Measurements from ENCODE around the gene MC2R.

MC2R gene

DNA sequence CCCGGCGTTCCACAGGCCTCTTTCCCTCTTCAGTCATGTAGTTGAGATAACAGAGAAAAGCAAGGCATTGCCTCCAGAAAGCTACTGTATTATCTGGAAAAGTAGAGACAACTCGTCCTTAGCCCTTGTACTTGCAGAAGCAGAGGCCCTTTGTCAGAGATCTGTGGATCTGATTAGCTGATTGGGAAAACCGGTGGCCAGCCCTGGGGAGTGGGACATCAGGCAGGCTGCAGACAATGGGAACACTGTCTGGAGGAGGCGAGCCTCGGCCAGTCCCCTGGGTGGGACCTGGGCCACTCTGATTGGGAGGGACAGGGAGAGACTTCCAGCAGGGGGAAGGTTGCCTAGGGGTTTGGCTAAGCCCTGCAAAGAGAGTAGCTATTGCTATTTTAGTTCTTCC is 1.2 kb upstream of the MC2R start:
- Histone ChIP-seq H3K4me1 (ENCODE audit: control insufficient read depth, insufficient read depth, low read length) (peaks cover 4% of the 10 kb centered on the region), H3K36me3 (ENCODE audit: control insufficient read depth in 2 of 2, insufficient read depth in 2 of 2, low read length in 2 of 2) (no peaks in the 10 kb centered on the region), H3K9me3 (ENCODE audit: control insufficient read depth in 2 of 2, low read length in 2 of 2) (no peaks in the 10 kb centered on the region), H3K4me3 (ENCODE audit: low read length in 2 of 2) (no peak overlapping the region), H3K27me3 (ENCODE audit: control insufficient read depth in 1 of 2, insufficient read depth in 2 of 2, low read length in 2 of 2) (no peaks in the 10 kb centered on the region), H3K9ac (ENCODE audit: low read length in 2 of 2) (no peak overlapping the region), H3K27ac (ENCODE audit: low read length) (no peak overlapping the region)

DNA sequence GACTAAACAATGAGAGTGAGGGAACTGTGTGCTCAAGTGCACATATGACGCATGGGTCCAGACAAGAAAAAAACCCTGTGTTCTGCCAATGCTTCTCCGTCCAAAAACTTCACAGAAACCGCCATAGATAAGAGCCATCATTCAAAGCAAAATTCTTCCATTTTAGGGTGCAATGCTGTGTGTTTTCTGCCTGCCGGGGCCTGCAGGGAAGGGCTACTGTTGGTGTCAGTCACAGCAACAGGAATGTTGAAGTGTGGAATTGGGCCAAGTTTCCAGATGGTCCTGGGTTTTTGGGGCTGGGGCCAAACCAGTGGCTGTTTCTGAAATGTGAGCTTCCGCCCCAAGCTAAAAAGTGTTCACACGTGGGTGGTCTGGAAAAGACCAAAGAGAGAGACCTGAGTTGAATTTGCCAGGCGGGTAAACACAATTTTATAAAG is 677 bp upstream of the MC2R start:
- Histone ChIP-seq H3K27ac (ENCODE audit: low read length) (no peak overlapping the region), H3K36me3 (ENCODE audit: control insufficient read depth in 2 of 2, insufficient read depth in 2 of 2, low read length in 2 of 2) (no peaks in the 10 kb centered on the region), H3K9ac (ENCODE audit: low read length in 2 of 2) (no peak overlapping the region), H3K27me3 (ENCODE audit: control insufficient read depth in 1 of 2, insufficient read depth in 2 of 2, low read length in 2 of 2) (no peaks in the 10 kb centered on the region), H3K4me3 (ENCODE audit: low read length in 2 of 2) (no peak overlapping the region), H3K4me1 (ENCODE audit: control insufficient read depth, insufficient read depth, low read length) (peaks cover 4% of the 10 kb centered on the region), H3K9me3 (ENCODE audit: control insufficient read depth in 2 of 2, low read length in 2 of 2) (no peaks in the 10 kb centered on the region)

- no peak overlapping the region for H3K4me3 ChIP-seq (ENCODE audit: low read length in 2 of 2)
- no peak overlapping the region for H3K27ac ChIP-seq (ENCODE audit: low read length)
- no peaks in the 10 kb centered on the region for H3K27me3 ChIP-seq (ENCODE audit: control insufficient read depth in 1 of 2, insufficient read depth in 2 of 2, low read length in 2 of 2)
- H3K4me1 ChIP-seq (ENCODE audit: control insufficient read depth, insufficient read depth, low read length) = peaks cover 4% of the 10 kb centered on the region
- H3K9ac ChIP-seq (ENCODE audit: low read length in 2 of 2) = no peak overlapping the region
- H3K36me3 ChIP-seq (ENCODE audit: control insufficient read depth in 2 of 2, insufficient read depth in 2 of 2, low read length in 2 of 2) = no peaks in the 10 kb centered on the region
- no peaks in the 10 kb centered on the region for H3K9me3 ChIP-seq (ENCODE audit: control insufficient read depth in 2 of 2, low read length in 2 of 2)
Observed at GRCh38 chr18:13914756-13915155, 580 bp downstream of the MC2R start.

DNA sequence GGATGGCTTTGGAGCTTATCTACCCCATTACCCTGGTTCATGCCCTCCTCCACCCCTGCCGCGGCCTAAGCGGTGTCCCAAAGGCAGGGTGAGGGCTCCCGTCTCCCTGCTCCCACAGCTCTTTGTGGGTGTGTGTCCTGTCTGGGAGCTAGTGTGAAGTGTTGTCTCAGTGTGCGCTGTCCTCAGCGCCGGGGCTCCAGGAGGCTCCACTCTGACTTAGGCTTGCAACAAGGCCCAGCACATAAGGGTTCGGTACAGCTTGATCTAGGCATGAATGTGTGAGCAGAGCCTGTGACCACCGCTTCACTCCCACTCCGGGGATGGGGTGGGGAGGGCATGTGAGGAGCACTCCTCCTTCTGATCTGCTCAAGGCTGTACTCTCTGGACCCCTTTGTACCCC is 1.2 kb downstream of the MC2R start:
- H3K9ac ChIP-seq (ENCODE audit: low read length in 2 of 2) = no peak overlapping the region
- H3K27me3 ChIP-seq (ENCODE audit: control insufficient read depth in 1 of 2, insufficient read depth in 2 of 2, low read length in 2 of 2) = no peaks in the 10 kb centered on the region
- peaks cover 4% of the 10 kb centered on the region for H3K4me1 ChIP-seq (ENCODE audit: control insufficient read depth, insufficient read depth, low read length)
- no peak overlapping the region for H3K27ac ChIP-seq (ENCODE audit: low read length)
- H3K9me3 ChIP-seq (ENCODE audit: control insufficient read depth in 2 of 2, low read length in 2 of 2) = no peaks in the 10 kb centered on the region
- no peaks in the 10 kb centered on the region for H3K36me3 ChIP-seq (ENCODE audit: control insufficient read depth in 2 of 2, insufficient read depth in 2 of 2, low read length in 2 of 2)
- H3K4me3 ChIP-seq (ENCODE audit: low read length in 2 of 2) = no peak overlapping the region

DNA sequence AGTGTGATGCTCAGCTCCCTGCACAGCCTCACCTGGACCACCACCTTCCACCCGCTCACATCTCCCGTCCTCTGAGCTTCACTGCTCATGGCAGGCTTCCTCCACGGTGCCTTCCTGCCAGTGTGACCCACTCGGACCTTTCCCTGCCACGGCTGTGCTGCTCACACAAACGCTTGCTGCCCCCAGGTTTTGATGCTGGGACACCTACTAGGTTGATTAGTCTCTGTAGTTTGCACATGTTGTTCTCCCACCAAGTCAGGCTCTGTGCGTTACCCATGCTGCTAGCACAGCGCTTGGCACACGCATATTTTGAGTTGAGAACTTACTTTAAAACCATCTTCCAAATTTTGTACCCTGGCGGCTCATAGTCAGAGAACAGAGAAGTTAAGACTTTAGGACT is 2.1 kb downstream of the MC2R start:
- peaks cover 4% of the 10 kb centered on the region for H3K4me1 ChIP-seq (ENCODE audit: control insufficient read depth, insufficient read depth, low read length)
- no peaks in the 10 kb centered on the region for H3K27me3 ChIP-seq (ENCODE audit: control insufficient read depth in 1 of 2, insufficient read depth in 2 of 2, low read length in 2 of 2)
- no peaks in the 10 kb centered on the region for H3K9me3 ChIP-seq (ENCODE audit: control insufficient read depth in 2 of 2, low read length in 2 of 2)
- H3K4me3 ChIP-seq (ENCODE audit: low read length in 2 of 2) = no peak overlapping the region
- no peak overlapping the region for H3K9ac ChIP-seq (ENCODE audit: low read length in 2 of 2)
- H3K27ac ChIP-seq (ENCODE audit: low read length) = no peak overlapping the region
- H3K36me3 ChIP-seq (ENCODE audit: control insufficient read depth in 2 of 2, insufficient read depth in 2 of 2, low read length in 2 of 2) = no peaks in the 10 kb centered on the region

DNA sequence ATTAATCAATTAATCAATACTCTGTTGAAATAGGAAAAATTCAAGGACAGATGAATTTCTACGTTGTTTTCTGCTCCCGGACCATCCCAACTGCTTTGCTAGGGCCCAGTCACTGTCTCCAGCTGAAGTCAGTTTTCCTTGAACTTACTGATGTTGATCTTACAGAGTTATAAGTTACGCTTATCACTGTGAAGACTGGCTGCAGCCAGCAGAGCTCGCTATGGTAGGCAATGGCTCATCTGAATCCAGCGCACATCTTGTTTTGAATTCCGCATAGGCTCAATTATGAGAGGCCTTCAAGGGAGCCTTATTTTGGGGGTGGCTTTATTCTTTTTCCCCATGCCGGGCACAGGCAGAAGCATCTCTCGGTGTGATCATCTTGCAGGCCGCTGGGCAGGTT is 2.7 kb downstream of the MC2R start:
- no peak overlapping the region for H3K4me3 ChIP-seq (ENCODE audit: low read length in 2 of 2)
- H3K9ac ChIP-seq (ENCODE audit: low read length in 2 of 2) = no peak overlapping the region
- H3K36me3 ChIP-seq (ENCODE audit: control insufficient read depth in 2 of 2, insufficient read depth in 2 of 2, low read length in 2 of 2) = no peaks in the 10 kb centered on the region
- no peak overlapping the region for H3K27ac ChIP-seq (ENCODE audit: low read length)
- no peaks in the 10 kb centered on the region for H3K9me3 ChIP-seq (ENCODE audit: control insufficient read depth in 2 of 2, low read length in 2 of 2)
- no peaks in the 10 kb centered on the region for H3K27me3 ChIP-seq (ENCODE audit: control insufficient read depth in 1 of 2, insufficient read depth in 2 of 2, low read length in 2 of 2)
- peaks cover 4% of the 10 kb centered on the region for H3K4me1 ChIP-seq (ENCODE audit: control insufficient read depth, insufficient read depth, low read length)

DNA sequence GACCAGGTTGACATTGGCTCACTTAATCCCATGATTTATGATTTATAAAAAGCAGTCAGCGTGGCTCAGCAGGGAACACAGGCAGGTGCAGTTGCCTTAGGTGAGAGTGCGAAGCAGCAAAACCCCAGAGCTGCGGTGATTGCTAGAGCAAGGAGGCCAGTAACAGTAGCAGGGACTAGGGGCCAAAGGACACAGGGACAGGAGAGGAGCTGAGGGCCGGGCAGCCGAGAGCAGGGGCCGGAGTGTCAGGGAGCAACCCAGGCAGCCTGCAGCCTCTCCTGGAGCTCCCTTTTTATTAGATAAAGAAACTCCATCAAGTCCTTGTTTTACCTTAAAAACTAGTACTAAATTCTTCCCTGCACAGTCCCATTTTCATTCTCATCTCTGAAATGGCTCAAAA is 4.3 kb downstream of the MC2R start:
- Histone ChIP-seq H3K27me3 (ENCODE audit: control insufficient read depth in 1 of 2, insufficient read depth in 2 of 2, low read length in 2 of 2) (no peaks in the 10 kb centered on the region), H3K4me3 (ENCODE audit: low read length in 2 of 2) (no peak overlapping the region), H3K36me3 (ENCODE audit: control insufficient read depth in 2 of 2, insufficient read depth in 2 of 2, low read length in 2 of 2) (no peaks in the 10 kb centered on the region), H3K9ac (ENCODE audit: low read length in 2 of 2) (no peak overlapping the region), H3K9me3 (ENCODE audit: control insufficient read depth in 2 of 2, low read length in 2 of 2) (no peaks in the 10 kb centered on the region), H3K4me1 (ENCODE audit: control insufficient read depth, insufficient read depth, low read length) (no peaks in the 10 kb centered on the region), H3K27ac (ENCODE audit: low read length) (no peak overlapping the region)

- no peaks in the 10 kb centered on the region for H3K4me1 ChIP-seq (ENCODE audit: control insufficient read depth, insufficient read depth, low read length)
- H3K27me3 ChIP-seq (ENCODE audit: control insufficient read depth in 1 of 2, insufficient read depth in 2 of 2, low read length in 2 of 2) = no peaks in the 10 kb centered on the region
- no peaks in the 10 kb centered on the region for H3K36me3 ChIP-seq (ENCODE audit: control insufficient read depth in 2 of 2, insufficient read depth in 2 of 2, low read length in 2 of 2)
- H3K27ac ChIP-seq (ENCODE audit: low read length) = no peak overlapping the region
- no peak overlapping the region for H3K4me3 ChIP-seq (ENCODE audit: low read length in 2 of 2)
- H3K9ac ChIP-seq (ENCODE audit: low read length in 2 of 2) = no peak overlapping the region
- H3K9me3 ChIP-seq (ENCODE audit: control insufficient read depth in 2 of 2, low read length in 2 of 2) = no peaks in the 10 kb centered on the region
Observed at GRCh38 chr18:13910501-13910900, 4.8 kb downstream of the MC2R start.

- Histone ChIP-seq H3K27ac (ENCODE audit: low read length) (no peak overlapping the region), H3K4me1 (ENCODE audit: control insufficient read depth, insufficient read depth, low read length) (no peaks in the 10 kb centered on the region), H3K9me3 (ENCODE audit: control insufficient read depth in 2 of 2, low read length in 2 of 2) (no peaks in the 10 kb centered on the region), H3K36me3 (ENCODE audit: control insufficient read depth in 2 of 2, insufficient read depth in 2 of 2, low read length in 2 of 2) (no peaks in the 10 kb centered on the region), H3K27me3 (ENCODE audit: control insufficient read depth in 1 of 2, insufficient read depth in 2 of 2, low read length in 2 of 2) (no peaks in the 10 kb centered on the region), H3K4me3 (ENCODE audit: low read length in 2 of 2) (no peak overlapping the region), H3K9ac (ENCODE audit: low read length in 2 of 2) (no peak overlapping the region)
Observed at GRCh38 chr18:13909141-13909940, 6.0 kb downstream of the MC2R start.

- no peak overlapping the region for H3K27ac ChIP-seq (ENCODE audit: low read length)
- no peaks in the 10 kb centered on the region for H3K27me3 ChIP-seq (ENCODE audit: control insufficient read depth in 1 of 2, insufficient read depth in 2 of 2, low read length in 2 of 2)
- no peaks in the 10 kb centered on the region for H3K4me1 ChIP-seq (ENCODE audit: control insufficient read depth, insufficient read depth, low read length)
- H3K36me3 ChIP-seq (ENCODE audit: control insufficient read depth in 2 of 2, insufficient read depth in 2 of 2, low read length in 2 of 2) = no peaks in the 10 kb centered on the region
- H3K4me3 ChIP-seq (ENCODE audit: low read length in 2 of 2) = no peak overlapping the region
- no peaks in the 10 kb centered on the region for H3K9me3 ChIP-seq (ENCODE audit: control insufficient read depth in 2 of 2, low read length in 2 of 2)
- H3K9ac ChIP-seq (ENCODE audit: low read length in 2 of 2) = no peak overlapping the region
Observed at GRCh38 chr18:13900633-13901032, 14.7 kb downstream of the MC2R start.

DNA sequence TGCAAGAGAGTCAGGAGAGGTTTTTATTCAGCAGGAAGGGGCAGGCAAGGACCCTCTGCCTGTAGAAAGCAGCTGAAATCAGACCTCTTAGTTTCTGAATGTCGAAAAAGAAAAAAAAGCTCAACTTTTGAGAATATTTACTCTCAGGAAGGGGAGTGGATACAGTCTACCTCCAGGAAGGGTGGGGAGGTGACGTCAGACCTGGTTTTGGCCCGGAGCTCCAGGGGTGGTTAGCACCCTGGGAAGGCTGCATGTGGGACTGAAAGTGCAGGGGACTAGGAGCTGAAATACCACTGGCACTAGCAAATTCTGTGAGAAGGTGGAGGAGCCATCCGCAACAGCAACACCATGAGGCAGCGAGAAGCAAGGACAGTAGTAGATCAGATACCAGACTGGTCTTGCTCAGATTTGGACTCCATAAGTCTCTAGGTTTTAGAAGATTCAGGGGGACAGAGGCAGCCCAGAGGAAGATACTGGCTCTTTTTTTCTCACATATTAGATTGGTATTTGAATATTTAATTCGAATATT is 19.8 kb downstream of the MC2R start:
- Histone ChIP-seq H3K9me3 (ENCODE audit: control insufficient read depth in 2 of 2, low read length in 2 of 2) (no peaks in the 10 kb centered on the region), H3K36me3 (ENCODE audit: control insufficient read depth in 2 of 2, insufficient read depth in 2 of 2, low read length in 2 of 2) (no peaks in the 10 kb centered on the region), H3K9ac (ENCODE audit: low read length in 2 of 2) (no peak overlapping the region)

More for the DNA sequence above, 19.8 kb downstream of the MC2R start:
- no peaks in the 10 kb centered on the region for H3K4me1 ChIP-seq (ENCODE audit: control insufficient read depth, insufficient read depth, low read length)
- H3K27ac ChIP-seq (ENCODE audit: low read length) = no peak overlapping the region
- H3K27me3 ChIP-seq (ENCODE audit: control insufficient read depth in 1 of 2, insufficient read depth in 2 of 2, low read length in 2 of 2) = peaks cover 0 to 3% of the 10 kb centered on the region in 2 donors
- H3K4me3 ChIP-seq (ENCODE audit: low read length in 2 of 2) = no peak overlapping the region
